ENCODE results near the gene SPSB1.
A peak's percentile ranks its signal among the peaks of the same experiment; 100 is the strongest.
"Not testable (repeated sequence)": the region's sequence is repeated elsewhere in the genome, so short reads cannot be mapped to it uniquely, and the experiment has no call there.

The SPSB1 gene

GRCh38 chr1:9280015-9280860 is 12.5 kb upstream of the SPSB1 start:
- no peak for DNase-seq

- no peak for DNase-seq
These were observed 11.4 kb upstream of the SPSB1 start for GRCh38 chr1:9281071-9281827.

- DNase-seq, result no peak
These were observed 10.6 kb upstream of the SPSB1 start for GRCh38 chr1:9281908-9282695.

GRCh38 chr1:9282696-9282955 is 10.1 kb upstream of the SPSB1 start:
- no peak for DNase-seq

- DNase-seq, result no peak
These were observed 8.6 kb upstream of the SPSB1 start for GRCh38 chr1:9284061-9284460.

GRCh38 chr1:9286556-9286955 is 6.1 kb upstream of the SPSB1 start:
- no peak for DNase-seq

GRCh38 chr1:9289090-9289534 is 3.6 kb upstream of the SPSB1 start:
- peak; percentile 36 for DNase-seq

- no peak for DNase-seq
These were observed 2.8 kb upstream of the SPSB1 start for GRCh38 chr1:9289711-9290485.

GRCh38 chr1:9291914-9292360 is 757 bp upstream of the SPSB1 start:
- no peak for DNase-seq

GRCh38 chr1:9293241-9293532 is 493 bp downstream of the SPSB1 start:
- no peak for DNase-seq

- DNase-seq, result no peak
These were observed 1.1 kb downstream of the SPSB1 start for GRCh38 chr1:9293533-9294404.

GRCh38 chr1:9294405-9294773 is 1.7 kb downstream of the SPSB1 start:
- DNase-seq, result no peak

- no peak for DNase-seq
These were observed 2.4 kb downstream of the SPSB1 start for GRCh38 chr1:9294910-9295636.

- no peak for DNase-seq
These were observed 3.2 kb downstream of the SPSB1 start for GRCh38 chr1:9295884-9296283.

GRCh38 chr1:9296850-9297249 is 4.2 kb downstream of the SPSB1 start:
- DNase-seq, result no peak

- no peak for DNase-seq
These were observed 5.1 kb downstream of the SPSB1 start for GRCh38 chr1:9297831-9298230.

GRCh38 chr1:9298282-9298681 is 5.6 kb downstream of the SPSB1 start:
- DNase-seq, result no peak

- DNase-seq, result not testable (repeated sequence)
These were observed 7.2 kb downstream of the SPSB1 start for GRCh38 chr1:9299571-9300541.

- peak; percentile 19 for DNase-seq
These were observed 7.9 kb downstream of the SPSB1 start for GRCh38 chr1:9300573-9300972.
